Lower leg skin (tissue), 4 donors: ENCODE data around the gene KCNK15. TPM values are rescaled to one million over a fixed set of nuclear protein-coding genes. Genes with fewer than 3 reads are reported as not detected.
"Not testable (repeated sequence)": the region's sequence is repeated elsewhere in the genome, so short reads cannot be mapped to it uniquely, and the experiment has no call there.

Source experiments
- DNase-seq, 2 donors: peaks; one replicate each; pipeline ENCODE4 v3.0.0-alpha.2; 2019; ENCODE audit warnings: low spot score in 2 of 2
- H3K4me3 ChIP-seq: fragments of 200-600 bp; sonication (generic); 2 replicates; pipeline ENCODE4 v1.5.1; 2017; ENCODE audit warnings: mild to moderate bottlenecking, low read depth; ENCODE audit not compliant: poor library complexity, severe bottlenecking
- POLR2A ChIP-seq, 2 donors: fragments of 450-650 bp; IDR thresholded peaks; one replicate each; pipeline ENCODE4 v1.6.1; 2016 to 2017; ENCODE audit warnings: antibody characterized with exemption in 2 of 2, mild to moderate bottlenecking in 1 of 2, moderate library complexity in 1 of 2
- WGBS, 2 donors: methylation state at CpG; one replicate each; pipeline ENCODE4 v1.1.5; 2018; 5-methylcytosine and 5-hydroxymethylcytosine counted together
- intact Hi-C: fragments of 100-400 bp; cut with DNase I; formaldehyde crosslinking; loops from one replicate; pipeline ENCODE4 v1.15.0; 2023; ENCODE audit warnings: low total_unique reads
- total RNA-seq, 4 donors: library from RNA; depleted of rRNA; stranded (reverse); fragments of >200 nt; gene quantifications; one replicate each; pipeline ENCODE4 v1.1.0, GENCODE V29; 2016
- TF ChIP-seq, protein P1 (sequence below), 3 donors: fragments of 450-650 bp; IDR thresholded peaks; one replicate each; pipeline ENCODE4 v1.5.1; 2016; ENCODE audit warnings: antibody characterized with exemption in 3 of 3, mild to moderate bottlenecking in 3 of 3, moderate library complexity in 2 of 3

KCNK15 gene
- total RNA-seq: 1 to 10 TPM; 1.5 to 3.5 (median 2.5) TPM

GRCh38 chr20:44745598-44746366, at the start of gene KCNK15:
TSS of gene KCNK15 (plus strand) at chr20:44745865. CDS start at chr20:44745911, 46 bp downstream.
- 1% methylated on average over 48 to 59 of the region's 81 CpGs for WGBS, 2 donors
- TF ChIP-seq, protein P1, sequence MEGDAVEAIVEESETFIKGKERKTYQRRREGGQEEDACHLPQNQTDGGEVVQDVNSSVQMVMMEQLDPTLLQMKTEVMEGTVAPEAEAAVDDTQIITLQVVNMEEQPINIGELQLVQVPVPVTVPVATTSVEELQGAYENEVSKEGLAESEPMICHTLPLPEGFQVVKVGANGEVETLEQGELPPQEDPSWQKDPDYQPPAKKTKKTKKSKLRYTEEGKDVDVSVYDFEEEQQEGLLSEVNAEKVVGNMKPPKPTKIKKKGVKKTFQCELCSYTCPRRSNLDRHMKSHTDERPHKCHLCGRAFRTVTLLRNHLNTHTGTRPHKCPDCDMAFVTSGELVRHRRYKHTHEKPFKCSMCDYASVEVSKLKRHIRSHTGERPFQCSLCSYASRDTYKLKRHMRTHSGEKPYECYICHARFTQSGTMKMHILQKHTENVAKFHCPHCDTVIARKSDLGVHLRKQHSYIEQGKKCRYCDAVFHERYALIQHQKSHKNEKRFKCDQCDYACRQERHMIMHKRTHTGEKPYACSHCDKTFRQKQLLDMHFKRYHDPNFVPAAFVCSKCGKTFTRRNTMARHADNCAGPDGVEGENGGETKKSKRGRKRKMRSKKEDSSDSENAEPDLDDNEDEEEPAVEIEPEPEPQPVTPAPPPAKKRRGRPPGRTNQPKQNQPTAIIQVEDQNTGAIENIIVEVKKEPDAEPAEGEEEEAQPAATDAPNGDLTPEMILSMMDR (IDR thresholded peaks at IDR 0.05): no peak
- TF ChIP-seq POLR2A (IDR thresholded peaks at IDR 0.05): no peak
- peak in 1 of 2 donors; percentile 93 for DNase-seq
- intact Hi-C loops: no loop called here
- peak within 1 kb of the TSS; percentile 42 for H3K4me3 ChIP-seq

- intact Hi-C loops: no loop called here
- WGBS, 2 donors: 91 to 96% methylated on average over 3 of the region's 3 CpGs
- no peak overlapping the region for H3K4me3 ChIP-seq
Measured at GRCh38 chr20:44696315-44696714, 49.4 kb upstream of the KCNK15 start.

GRCh38 chr20:44697041-44697440, 48.6 kb upstream of the KCNK15 start:
- intact Hi-C loops, H3K4me3 ChIP-seq, DNase-seq: not testable (repeated sequence)
- 91 to 97% methylated on average over 5 of the region's 5 CpGs for WGBS, 2 donors

More at GRCh38 chr20:44696315-44696714, 49.4 kb upstream of the KCNK15 start:
- no peak for DNase-seq
- TF ChIP-seq POLR2A (IDR thresholded peaks at IDR 0.05): no peak
- TF ChIP-seq, protein P1 (IDR thresholded peaks at IDR 0.05): no peak

DNA sequence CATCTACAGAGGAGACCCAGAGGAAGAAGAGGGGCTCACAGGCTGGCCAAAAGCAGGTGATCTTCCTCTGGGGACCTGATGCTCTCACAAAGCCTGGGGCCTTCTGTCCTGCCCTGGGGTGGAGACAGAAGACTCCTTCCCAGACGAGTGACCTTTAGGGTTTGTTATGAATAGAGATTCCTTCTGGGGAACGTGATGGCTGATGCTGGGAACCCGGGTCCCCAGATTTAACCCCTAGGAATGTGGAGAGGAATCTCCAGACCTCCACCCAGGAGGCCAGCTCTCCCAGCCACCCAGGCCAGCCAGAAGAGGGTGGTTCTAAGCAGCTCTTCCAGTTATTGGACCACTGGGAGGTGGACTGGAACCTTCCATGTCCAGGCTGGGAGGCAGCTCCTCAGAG, 47.3 kb upstream of the KCNK15 start:
- no peak for TF ChIP-seq POLR2A (IDR thresholded peaks at IDR 0.05)
- TF ChIP-seq, protein P1 (IDR thresholded peaks at IDR 0.05): no peak
- 40 to 77% methylated on average over 3 of the region's 3 CpGs for WGBS, 2 donors
- intact Hi-C loops: no loop called here
- H3K4me3 ChIP-seq: no peak overlapping the region
- DNase-seq: no peak

GRCh38 chr20:44700306-44700705, 45.4 kb upstream of the KCNK15 start:
- TF ChIP-seq, protein P1 (IDR thresholded peaks at IDR 0.05): no peak
- TF ChIP-seq POLR2A (IDR thresholded peaks at IDR 0.05): no peak
- WGBS, 2 donors: 92 to 98% methylated on average over 9 to 11 of the region's 11 CpGs
- no peak for DNase-seq
- intact Hi-C loops: no loop called here
- no peak overlapping the region for H3K4me3 ChIP-seq

DNA sequence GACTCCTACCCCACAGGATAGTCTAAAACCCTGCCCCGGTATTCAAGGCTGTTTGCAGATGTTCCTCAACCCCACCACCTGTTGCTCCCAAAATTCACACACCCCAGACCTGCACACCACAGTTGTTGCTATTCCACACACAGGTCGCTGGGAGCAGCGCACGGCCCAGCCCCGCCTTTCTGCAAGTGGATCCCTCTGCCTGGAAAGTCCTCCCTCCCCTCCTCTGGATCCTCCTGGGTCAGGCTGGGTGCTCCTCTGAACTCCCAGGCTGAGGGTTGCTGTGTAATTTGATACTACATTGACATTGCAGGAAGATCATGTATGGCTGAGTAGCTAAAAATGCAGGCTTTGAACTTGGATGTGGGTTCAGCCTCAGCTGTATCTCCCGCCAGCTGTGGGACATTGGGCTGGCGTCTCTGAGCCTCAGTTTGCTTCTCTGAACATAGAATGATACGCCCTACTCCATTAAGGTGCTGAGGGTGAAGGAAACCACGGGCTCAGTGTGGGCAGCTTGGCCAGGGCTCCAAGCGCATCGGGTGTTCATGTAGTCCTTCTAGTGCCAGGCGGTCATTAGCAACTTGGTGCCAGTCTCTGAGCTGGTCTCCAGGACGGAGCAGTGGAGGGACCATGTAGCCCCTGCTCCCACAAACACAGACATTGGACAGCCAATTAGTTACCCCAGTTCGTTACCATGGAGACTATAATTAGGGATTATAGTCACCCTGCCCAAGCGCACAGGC, 44.4 kb upstream of the KCNK15 start:
- intact Hi-C loops: no loop called here
- no peak for TF ChIP-seq POLR2A (IDR thresholded peaks at IDR 0.05)
- H3K4me3 ChIP-seq: no peak overlapping the region
- peak in 1 of 2 donors; percentile 76 for DNase-seq
- WGBS, 2 donors: 72 to 74% methylated on average over 15 of the region's 15 CpGs
